SU-DHL-6 (cell line): Measurements from ENCODE around the gene RSBN1L.

Experiments used
- H2AFZ ChIP-seq: fragments of 200-600 bp; sonication (generic); 2 replicates; pipeline ENCODE4 v1.6.1; 2014; ENCODE audit warnings: low read depth, mild to moderate bottlenecking, moderate library complexity, mixed read lengths, antibody characterized with exemption, low read length; ENCODE audit not compliant: severe bottlenecking
- H3F3A ChIP-seq: fragments of 200-600 bp; shearing (Covaris generic); 2 replicates; pipeline ENCODE4 v1.6.0; 2016; ENCODE audit warnings: antibody characterized with exemption, mild to moderate bottlenecking; ENCODE audit not compliant: insufficient read depth
- H3K27ac ChIP-seq: fragments of 200-600 bp; sonication (generic); 2 replicates; pipeline ENCODE4 v1.5.1; 2016; ENCODE audit warnings: low read depth, mild to moderate bottlenecking, low read length, moderate library complexity, mixed read lengths
- H3K27me3 ChIP-seq: fragments of 200-600 bp; sonication (generic), shearing (Covaris generic); 2 replicates; pipeline ENCODE4 v1.6.0; 2014; ENCODE audit warnings: mild to moderate bottlenecking, low read length
- H3K36me3 ChIP-seq: fragments of 200-600 bp; sonication (generic); 2 replicates; pipeline ENCODE4 v1.6.1; 2014; ENCODE audit warnings: mild to moderate bottlenecking, low read length, mixed read lengths
- H3K4me2 ChIP-seq: fragments of 300-600, 200-600 bp; shearing (Covaris generic), sonication (generic); 2 replicates; pipeline ENCODE4 v1.6.0; 2014; ENCODE audit warnings: low read length, low read depth, mild to moderate bottlenecking; ENCODE audit not compliant: poor library complexity, severe bottlenecking
- H3K4me3 ChIP-seq: fragments of 200-600 bp; sonication (generic); 2 replicates; pipeline ENCODE4 v1.5.1; 2014; ENCODE audit warnings: antibody characterized with exemption, low read length, mild to moderate bottlenecking, mixed read lengths; ENCODE audit not compliant: insufficient read depth, poor library complexity, severe bottlenecking
- H3K79me2 ChIP-seq: fragments of 200-600 bp; sonication (generic); 2 replicates; pipeline ENCODE4 v1.6.1; 2014; ENCODE audit warnings: mild to moderate bottlenecking, low read length, moderate library complexity; ENCODE audit not compliant: insufficient read depth
- H3K9ac ChIP-seq: fragments of 200-600 bp; sonication (generic); 2 replicates; pipeline ENCODE4 v1.7.0; 2014; ENCODE audit warnings: mild to moderate bottlenecking, low read length
- H3K9me2 ChIP-seq: fragments of 200-600 bp; sonication (generic); replicated peaks from 2 replicates; pipeline ENCODE4 v1.6.1; 2014; ENCODE audit warnings: low read length; ENCODE audit not compliant: insufficient read depth
- H3K9me3 ChIP-seq: fragments of 200-600 bp; sonication (generic); 2 replicates; pipeline ENCODE4 v1.6.1; 2014; ENCODE audit warnings: low read length, mixed read lengths; ENCODE audit not compliant: insufficient read depth
- H4K20me1 ChIP-seq: fragments of 200-600 bp; sonication (generic); 2 replicates; pipeline ENCODE4 v1.6.1; 2014; ENCODE audit warnings: low read depth, mild to moderate bottlenecking, antibody characterized with exemption, low read length, moderate library complexity, mixed read lengths
- CTCF ChIP-seq: fragments of 200-600 bp; sonication (generic); IDR thresholded peaks from one replicate; pipeline ENCODE4 v1.5.1; 2017; ENCODE audit warnings: antibody characterized with exemption, mild to moderate bottlenecking, low read length, moderate library complexity; ENCODE audit not compliant: insufficient read depth, poor library complexity, severe bottlenecking
- EZH2phosphoT487 ChIP-seq: fragments of 200-600 bp; sonication (generic), shearing (Covaris generic); conservative IDR thresholded peaks from 2 replicates; pipeline ENCODE4 v1.6.1; 2018; ENCODE audit warnings: mild to moderate bottlenecking, antibody characterized with exemption, low read length, moderate library complexity, mixed read lengths

The RSBN1L gene

GRCh38 chr7:77667459-77668086 lies 28.7 kb upstream of the RSBN1L start:
- no peaks in the 10 kb centered on the region for H3K79me2 ChIP-seq
- H3K4me3 ChIP-seq = no peak overlapping the region
- no peaks in the 10 kb centered on the region for H4K20me1 ChIP-seq
- H3K36me3 ChIP-seq = no peaks in the 10 kb centered on the region
- H3K4me2 ChIP-seq = no peak overlapping the region
- no peak overlapping the region for H3K9ac ChIP-seq
- TF ChIP-seq CTCF = no peak
- no peak overlapping the region for H2AFZ ChIP-seq
- H3K9me2 ChIP-seq = no peaks in the 10 kb centered on the region
- no peaks in the 10 kb centered on the region for H3K27me3 ChIP-seq
- no peaks in the 10 kb centered on the region for H3F3A ChIP-seq
- no peaks in the 10 kb centered on the region for H3K9me3 ChIP-seq
- no peak overlapping the region for H3K27ac ChIP-seq

DNA sequence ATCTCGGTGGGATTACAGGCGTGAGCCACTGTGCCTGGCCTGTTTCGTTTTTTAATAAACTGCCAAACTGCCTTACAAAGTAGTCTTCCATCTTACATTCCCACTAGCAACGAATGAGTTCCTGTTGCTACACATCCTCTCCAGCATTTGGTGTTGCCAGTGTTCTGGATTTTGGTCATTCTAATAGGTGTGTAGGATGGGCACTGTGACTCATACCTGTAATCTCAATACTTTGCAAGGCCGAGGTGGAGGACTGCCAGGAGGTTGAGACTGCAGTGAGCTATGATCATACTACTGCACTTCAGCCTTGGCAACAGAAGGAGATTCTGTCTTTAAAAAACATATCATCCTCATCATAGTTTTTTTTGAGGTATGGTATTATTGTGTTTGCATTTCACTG lies 21.4 kb upstream of the RSBN1L start:
- H3K36me3 ChIP-seq = no peaks in the 10 kb centered on the region
- 0 out of 2 replicates have a peak, but pooled peaks cover 5% of the 10 kb centered on the region for H3K79me2 ChIP-seq
- no peaks in the 10 kb centered on the region for H3K9me3 ChIP-seq
- TF ChIP-seq CTCF (no peak), EZH2phosphoT487 (no peak)
- no peak overlapping the region for H3K4me3 ChIP-seq
- no peaks in the 10 kb centered on the region for H4K20me1 ChIP-seq
- no peak overlapping the region for H2AFZ ChIP-seq
- 0 out of 2 replicates have a peak, but pooled peaks cover 7% of the 10 kb centered on the region for H3F3A ChIP-seq
- no peak overlapping the region for H3K27ac ChIP-seq
- H3K4me2 ChIP-seq = no peak overlapping the region
- H3K27me3 ChIP-seq = no peaks in the 10 kb centered on the region
- H3K9me2 ChIP-seq = no peaks in the 10 kb centered on the region
- no peak overlapping the region for H3K9ac ChIP-seq

- no peaks in the 10 kb centered on the region for H3K27me3 ChIP-seq
- TF ChIP-seq CTCF (no peak), EZH2phosphoT487 (no peak)
- H3K36me3 ChIP-seq = peaks cover 8% of the 10 kb centered on the region; the same call in 1 of the 2 replicates
- no peak overlapping the region for H3K9ac ChIP-seq
- no peak overlapping the region for H3K4me3 ChIP-seq
- H2AFZ ChIP-seq = no peak overlapping the region
- H3K79me2 ChIP-seq = peaks cover 31% of the 10 kb centered on the region
- no peaks in the 10 kb centered on the region; the same call in 1 of the 2 replicates for H4K20me1 ChIP-seq
- H3K9me2 ChIP-seq = no peaks in the 10 kb centered on the region
- no peak overlapping the region for H3K27ac ChIP-seq
- no peak overlapping the region for H3K4me2 ChIP-seq
- 0 out of 2 replicates have a peak, but pooled peaks cover 7% of the 10 kb centered on the region for H3F3A ChIP-seq
- no peaks in the 10 kb centered on the region for H3K9me3 ChIP-seq
These were observed 16.7 kb upstream of the RSBN1L start for GRCh38 chr7:77679608-77680007.
